Vagina (tissue), 2 donors: ENCODE data around the gene EHBP1.

ENCODE experiments used
- CTCF ChIP-seq, 3 experiments: fragments of 450-650 bp in 2 of 3; fragments of 200-600 bp in 1 of 3; sonication (generic) in 1 of 3; IDR thresholded peaks; one replicate each; pipeline ENCODE4 v1.5.1; 2017 to 2019; ENCODE audit warnings: antibody characterized with exemption in 3 of 3, mild to moderate bottlenecking in 2 of 3, moderate library complexity in 2 of 3
- POLR2A ChIP-seq, 2 donors: fragments of 450-650 bp; IDR thresholded peaks; one replicate each; pipeline ENCODE4 v1.6.1; 2017; ENCODE audit warnings: antibody characterized with exemption in 2 of 2, mild to moderate bottlenecking in 2 of 2, moderate library complexity in 2 of 2
- POLR2AphosphoS5 ChIP-seq, 2 donors: sonication (generic); formaldehyde crosslinking; IDR thresholded peaks; one replicate each; pipeline ENCODE4 v1.9.0; 2017; ENCODE audit warnings: antibody characterized with exemption in 2 of 2, mild to moderate bottlenecking in 2 of 2, low read depth in 1 of 2; ENCODE audit not compliant: insufficient read depth in 1 of 2

- no peak for TF ChIP-seq POLR2A (IDR thresholded peaks at IDR 0.05)
- no peak for TF ChIP-seq CTCF (IDR thresholded peaks at IDR 0.05)
- TF ChIP-seq POLR2AphosphoS5 (IDR thresholded peaks at IDR 0.05; ENCODE audit: insufficient read depth in 1 of 2, low read depth in 1 of 2) = no peak
These were observed 190.1 kb downstream of the EHBP1 start for GRCh38 chr2:62895632-62896009.
